C4-2B (cell line): ENCODE measurements around the gene FNDC11.

Experiments
- CTCF ChIP-seq: fragments of 450-650 bp; conservative IDR thresholded peaks from 2 replicates; pipeline ENCODE4 v1.5.1; 2017; ENCODE audit warnings: mild to moderate bottlenecking
- ZFX ChIP-seq: fragments of 450-650 bp; IDR thresholded peaks from 2 replicates; pipeline ENCODE4 v1.6.1; 2017

GRCh38 chr20:63588641-63589041 lies 34.7 kb downstream of the FNDC11 start:
- TF ChIP-seq CTCF = no peak
- TF ChIP-seq ZFX = no peak
